Stimulated activated CD8-positive, alpha-beta memory T cell treated with anti-CD3 and anti-CD28 coated beads, Interleukin-7, amount 100 ng/mL, for 4 hours (primary cell): Measurements from ENCODE around the gene ZNF780B.
"Not testable (repeated sequence)": the region's sequence is repeated elsewhere in the genome, so short reads cannot be mapped to it uniquely, and the experiment has no call there.

Experiments
- DNase-seq, 2 donors: peaks; one replicate each; pipeline ENCODE4 v3.0.0-alpha.2; 2020; ENCODE audit warnings: low read depth in 2 of 2

Gene ZNF780B

DNA sequence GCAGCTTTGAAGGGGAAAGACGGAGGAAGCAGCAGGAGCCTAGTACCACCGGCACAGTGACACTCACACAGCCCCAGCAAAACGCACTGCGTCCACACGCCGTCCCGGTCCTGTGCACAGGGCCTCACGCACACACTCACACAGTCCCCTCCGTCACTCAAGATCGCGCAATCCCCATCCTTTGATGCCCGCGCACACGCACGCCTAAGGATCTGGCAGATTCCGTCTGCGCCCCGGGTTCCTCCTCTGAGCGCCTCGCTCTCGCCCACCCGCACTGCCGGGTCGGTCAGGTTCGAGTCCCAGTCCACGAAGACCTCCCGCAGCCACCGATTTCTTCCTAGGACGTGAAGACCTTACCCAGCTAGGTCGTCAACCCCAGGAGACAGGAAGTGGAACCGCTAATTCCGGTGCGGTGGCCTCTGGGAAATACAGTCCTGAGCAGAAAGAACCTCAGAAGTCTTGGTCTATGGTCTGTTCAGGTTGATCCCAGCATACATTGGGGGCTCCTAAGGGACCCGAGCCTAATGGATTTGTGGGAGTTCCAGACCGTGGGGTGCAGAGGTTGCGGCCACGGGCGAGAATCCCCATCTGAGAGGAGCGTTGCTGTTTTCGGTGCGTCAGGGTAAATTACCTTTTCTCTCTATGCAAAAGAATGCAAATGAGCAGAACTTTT is at the start of gene ZNF780B:
Gene ZNF780B, minus strand, starts transcription at position 400 of the 673 bp plus-strand sequence. CDS start 5,899 bp downstream, outside the sequence.
- peak; percentile 55 to 57 for DNase-seq

DNA sequence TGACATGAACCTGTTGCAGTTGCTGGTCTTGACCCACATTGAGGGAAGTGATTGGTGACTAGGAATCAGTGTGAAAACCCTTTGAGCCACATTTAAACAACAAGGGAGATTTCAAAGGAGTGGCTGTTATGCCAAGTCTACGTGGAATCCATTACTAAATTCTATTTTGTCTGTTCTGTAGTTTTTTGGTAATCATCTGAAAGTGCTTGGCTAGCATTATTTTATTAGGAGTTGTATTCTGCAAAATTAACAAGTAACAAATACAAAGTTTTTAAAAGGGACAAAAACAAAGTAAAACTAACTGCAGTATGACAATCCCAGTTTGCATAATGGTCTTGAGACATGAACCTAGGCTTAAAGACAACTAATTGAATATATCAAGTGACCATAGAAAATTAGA is 48.7 kb upstream of the ZNF780B start:
- DNase-seq = no peak

GRCh38 chr19:40103600-40103999 is 47.6 kb upstream of the ZNF780B start:
- DNase-seq = no peak

DNA sequence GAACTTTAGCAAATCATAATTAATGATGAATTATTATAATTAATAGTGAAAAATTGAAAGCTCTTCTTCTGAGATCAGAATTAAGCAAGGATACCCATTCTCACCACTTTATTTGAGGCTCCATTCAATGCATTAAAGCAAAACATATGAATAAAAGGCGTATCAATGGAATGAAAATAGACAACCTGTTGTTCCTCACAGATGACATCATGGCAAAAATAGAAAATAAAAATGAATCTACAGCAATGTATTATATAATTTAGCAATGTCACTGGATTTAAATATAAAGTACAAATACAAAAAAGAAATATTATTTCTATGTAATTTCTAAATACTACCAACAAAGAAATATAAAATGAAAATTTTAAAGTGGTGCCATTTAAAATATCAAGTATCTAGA is 45.8 kb upstream of the ZNF780B start:
- DNase-seq = no peak

GRCh38 chr19:40093416-40093815 is 37.4 kb upstream of the ZNF780B start:
- no peak for DNase-seq

DNA sequence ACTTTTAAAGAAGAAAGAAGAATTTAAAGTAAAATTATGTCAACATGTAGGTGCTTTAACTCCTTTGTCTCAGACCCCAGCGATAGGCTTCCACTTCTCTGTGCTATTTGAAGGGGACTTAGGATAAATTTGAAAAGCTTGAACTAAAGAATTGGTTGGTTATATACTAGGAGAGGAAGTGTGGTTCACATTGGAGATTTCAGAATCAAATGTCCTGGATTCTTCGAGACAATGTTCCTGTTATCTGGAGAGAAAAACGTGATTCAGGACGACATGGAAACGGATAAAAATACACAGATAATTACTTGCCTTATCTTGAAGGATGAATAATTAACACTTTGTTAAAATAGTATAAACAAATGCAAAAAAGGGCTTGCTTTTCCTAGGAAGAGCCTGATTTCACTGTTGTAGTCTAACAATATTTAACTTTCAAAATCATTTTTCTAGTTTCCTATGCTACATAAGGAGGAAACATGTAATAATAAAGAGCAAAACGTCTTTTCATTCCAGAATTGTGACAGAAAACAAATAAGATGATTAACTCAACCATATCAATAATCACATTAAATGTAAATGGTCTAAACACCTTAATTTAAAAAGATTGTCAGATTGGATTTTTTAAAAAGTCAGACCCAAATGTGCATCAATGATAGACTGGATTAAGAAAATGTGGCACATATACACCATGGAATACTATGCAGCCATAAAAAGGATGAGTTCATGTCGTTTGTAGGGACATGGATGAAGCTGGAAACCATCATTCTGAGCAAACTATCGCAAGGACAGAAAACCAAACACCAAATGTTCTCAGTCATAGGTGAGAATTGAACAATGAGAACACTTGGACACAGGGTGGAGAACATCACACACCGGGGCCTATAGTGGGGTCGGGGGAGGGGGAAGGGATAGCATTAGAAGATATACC is 35.4 kb upstream of the ZNF780B start:
- DNase-seq = no peak

GRCh38 chr19:40090241-40091204 is 34.5 kb upstream of the ZNF780B start, which contains the start of gene ZNF780A:
ZNF780A (minus strand) TSS chr19:40090943; CDS start chr19:40084753, 6,190 bp downstream.
- peak; percentile 58 to 66 for DNase-seq

GRCh38 chr19:40089462-40089861 is 33.4 kb upstream of the ZNF780B start:
- no peak for DNase-seq

GRCh38 chr19:40088299-40089047 is 32.4 kb upstream of the ZNF780B start:
- DNase-seq = no peak

GRCh38 chr19:40084948-40085347 is 28.9 kb upstream of the ZNF780B start:
- no peak for DNase-seq

- DNase-seq = no peak
Measured at GRCh38 chr19:40081411-40081810, 25.4 kb upstream of the ZNF780B start.

DNA sequence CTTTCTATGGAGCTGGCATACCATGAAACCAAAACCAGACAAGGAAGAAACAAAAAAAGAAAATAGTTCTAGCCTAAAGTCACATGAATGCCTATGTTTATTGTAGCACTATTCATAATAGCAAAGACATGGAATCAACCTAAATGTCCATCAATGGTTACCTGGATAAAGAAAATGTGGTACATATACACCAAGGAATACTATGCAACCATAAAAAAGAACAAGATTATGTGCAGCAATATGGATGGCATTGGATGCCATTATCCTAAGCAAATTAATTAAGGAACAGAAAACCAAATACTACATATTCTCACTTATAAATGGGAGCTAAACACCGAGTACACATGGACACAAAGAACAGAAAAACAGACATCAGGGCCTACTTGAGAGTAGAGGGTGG is 24.3 kb upstream of the ZNF780B start:
- DNase-seq = no peak

DNA sequence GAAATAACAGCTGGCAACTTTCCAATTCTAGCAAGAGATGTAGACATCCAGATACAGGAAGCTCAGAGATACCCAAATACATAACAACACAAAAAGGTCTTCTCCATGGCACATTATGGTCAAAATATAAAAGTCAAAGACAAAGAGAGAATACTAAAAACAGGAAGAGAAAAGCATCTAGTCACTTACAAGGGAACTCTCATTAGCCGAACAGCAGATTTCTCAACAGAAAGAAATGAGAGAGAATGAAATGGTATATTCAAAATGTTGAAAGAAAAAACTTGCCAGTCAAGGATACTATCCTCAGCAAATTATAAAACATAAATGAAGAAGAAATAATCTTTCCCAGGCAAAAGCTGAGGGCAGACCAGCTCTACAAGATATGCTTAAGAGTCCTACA is 22.3 kb upstream of the ZNF780B start:
- DNase-seq = no peak

DNA sequence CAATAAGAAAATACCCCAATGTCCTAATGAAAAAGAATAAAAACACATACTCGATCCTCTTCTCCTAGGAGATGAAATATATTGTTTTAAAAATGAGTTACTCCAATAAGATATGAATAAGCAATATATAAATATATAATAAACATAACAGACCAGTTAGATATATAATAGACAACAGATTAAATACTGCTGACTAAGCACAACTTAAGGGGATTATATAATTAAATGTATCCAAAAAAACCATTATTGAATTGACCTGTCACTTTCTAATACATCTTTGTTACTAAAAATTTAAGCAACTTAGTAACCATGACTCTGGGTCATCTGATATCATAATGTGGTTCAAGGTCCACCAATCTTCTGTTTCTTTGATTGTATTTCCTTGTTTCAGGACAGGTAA is 14.0 kb upstream of the ZNF780B start:
- no peak for DNase-seq

GRCh38 chr19:40059624-40060023 is 3.6 kb upstream of the ZNF780B start:
- no peak for DNase-seq

DNA sequence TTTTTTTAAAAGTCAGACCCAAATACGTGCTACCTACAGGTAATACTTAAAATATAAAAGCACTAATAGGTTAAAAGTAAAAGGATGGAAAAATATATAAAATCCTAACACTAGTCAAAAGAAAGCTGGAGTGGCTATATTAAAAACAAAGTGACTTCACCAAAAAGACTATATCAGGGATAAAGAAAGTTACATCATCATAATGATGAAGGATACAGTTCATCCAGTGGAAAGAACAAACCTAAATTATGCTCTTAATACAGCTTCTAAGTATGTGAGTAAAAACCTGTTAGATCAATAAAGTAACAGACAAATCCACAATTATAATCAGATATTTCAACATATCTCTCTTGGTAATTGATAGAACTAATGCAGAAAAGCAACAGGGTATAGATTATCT is 1.1 kb upstream of the ZNF780B start:
- DNase-seq = no peak

DNA sequence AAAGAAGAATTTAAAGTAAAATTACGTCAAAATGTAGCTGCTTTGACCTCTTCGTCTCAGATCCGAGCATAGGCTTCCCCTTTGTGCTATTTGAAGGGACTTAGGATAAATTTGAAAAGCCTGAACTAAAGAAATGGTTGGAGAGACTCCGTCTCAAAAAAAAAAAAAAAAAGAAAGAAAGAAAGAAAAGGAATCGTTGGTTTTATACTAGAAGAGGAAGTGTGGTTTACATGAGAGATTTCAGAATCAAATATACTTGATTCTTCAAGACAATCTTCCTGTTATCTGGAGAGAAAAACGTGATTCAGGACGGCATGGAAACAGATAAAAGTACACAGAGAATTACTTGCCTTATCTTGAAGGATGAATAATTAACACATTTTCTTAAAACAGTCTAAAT is 474 bp upstream of the ZNF780B start:
- no peak for DNase-seq

DNA sequence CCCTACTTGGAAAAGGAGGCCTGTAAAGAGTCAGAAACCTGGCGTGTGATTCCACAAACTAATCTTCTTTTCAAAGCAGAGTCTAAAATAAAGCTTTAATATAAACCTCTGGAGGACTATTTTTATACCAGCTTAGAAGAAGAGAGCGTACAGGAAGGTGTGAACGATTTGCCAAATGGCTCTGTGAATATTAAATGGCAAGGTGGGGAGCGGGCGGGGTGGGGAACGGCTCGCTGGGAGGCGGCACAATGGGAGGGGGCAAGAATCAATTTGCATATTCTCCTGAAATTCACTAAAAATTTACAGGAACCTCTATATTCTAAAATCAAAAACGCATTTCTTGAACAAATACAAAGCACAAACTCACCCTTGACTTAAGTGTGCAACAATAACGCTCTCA is 982 bp downstream of the ZNF780B start:
- DNase-seq = no peak

DNA sequence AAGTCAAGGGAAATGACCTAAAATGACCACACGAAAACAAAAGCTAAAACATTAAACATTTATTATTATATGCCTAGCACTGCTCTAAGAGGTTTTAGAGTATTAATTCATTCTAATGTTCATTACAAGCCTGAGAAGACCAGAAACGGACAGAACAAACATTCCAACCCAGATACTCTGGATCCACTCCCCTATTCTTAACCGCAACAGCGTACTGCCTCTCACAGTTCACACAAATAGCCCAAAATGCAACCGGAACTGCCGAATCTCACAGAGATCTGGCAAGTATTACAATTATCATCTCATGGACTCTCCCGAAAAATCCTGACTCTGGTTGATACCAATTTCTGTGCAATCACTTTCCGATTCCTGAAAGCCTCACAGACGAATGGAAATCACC is 1.4 kb downstream of the ZNF780B start:
- no peak for DNase-seq

- DNase-seq = no peak
Measured at GRCh38 chr19:40053491-40053890, 2.5 kb downstream of the ZNF780B start.

GRCh38 chr19:40041718-40042117 is 14.3 kb downstream of the ZNF780B start:
- not testable (repeated sequence) for DNase-seq
